GM12878 (cell line): ENCODE data around the gene NUDCD2.

ENCODE experiments used
- CREM ChIP-seq: IDR thresholded peaks from 2 replicates; pipeline ENCODE4 v1.6.1; 2014; ENCODE audit warnings: antibody characterized with exemption, low read depth
- EZH2 ChIP-seq: IDR thresholded peaks from 2 replicates; pipeline ENCODE4 v1.6.1; 2012; ENCODE audit warnings: low read depth, mild to moderate bottlenecking, control low read depth, inconsistent platforms, low read length, borderline replicate concordance; ENCODE audit not compliant: control insufficient read depth
- MAX ChIP-seq: IDR thresholded peaks from 2 replicates; pipeline ENCODE4 v1.6.1; 2012; ENCODE audit warnings: low read depth, low read length, improper control_type of control experiment
- POLR2A ChIP-seq: IDR thresholded peaks from 2 replicates; pipeline ENCODE4 v1.6.1; 2011; ENCODE audit warnings: low read depth, mild to moderate bottlenecking, low read length
- RB1 ChIP-seq: fragments of 450-650 bp; formaldehyde crosslinking; IDR thresholded peaks from 2 replicates; pipeline ENCODE4 v1.6.1; 2017; ENCODE audit warnings: mild to moderate bottlenecking, borderline replicate concordance

DNA sequence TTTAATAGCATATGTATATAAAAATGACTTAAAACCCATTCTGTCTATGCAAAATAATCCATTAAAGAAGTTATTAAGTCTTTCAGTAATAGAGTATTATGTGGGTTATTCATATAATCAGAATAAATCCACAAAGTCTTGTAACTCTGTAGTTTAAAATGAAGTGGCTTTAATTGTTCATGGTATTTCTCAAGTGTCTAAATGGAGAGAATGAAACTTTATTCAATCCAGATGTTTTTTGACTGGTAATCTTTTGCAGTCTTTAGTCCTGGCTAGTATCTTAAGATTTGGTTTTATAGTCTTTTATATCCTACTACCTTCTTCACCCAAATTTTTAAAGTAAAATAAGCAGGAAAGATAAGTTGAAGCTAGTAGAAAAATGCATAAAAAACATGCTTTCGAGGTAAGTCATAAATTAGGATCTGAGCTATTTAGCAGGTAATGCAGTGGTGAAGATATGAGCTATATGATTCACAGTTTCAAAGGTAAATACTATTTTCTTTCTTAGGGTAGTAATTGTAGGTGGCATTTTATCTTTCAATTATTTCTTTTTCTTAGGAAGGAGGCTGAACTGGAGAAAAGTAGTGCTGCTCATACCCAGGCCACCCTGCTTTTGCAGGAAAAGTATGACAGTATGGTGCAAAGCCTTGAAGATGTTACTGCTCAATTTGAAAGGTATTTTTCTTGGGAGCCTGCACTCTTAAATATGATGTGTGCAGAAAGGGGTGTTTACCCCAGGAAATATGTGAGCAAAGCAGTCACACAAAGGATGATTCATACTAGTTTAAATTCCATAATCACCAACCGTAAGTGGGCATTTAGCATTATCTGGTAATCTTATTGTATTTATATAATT lies 18.5 kb upstream of the NUDCD2 start:
- no peak for TF ChIP-seq RB1
- TF ChIP-seq CREM, result no peak
- TF ChIP-seq MAX, result no peak
- TF ChIP-seq EZH2, result no peak
- TF ChIP-seq POLR2A, result no peak
